Measurements from ENCODE around the gene NLGN1.

- TF ChIP-seq, protein P1, sequence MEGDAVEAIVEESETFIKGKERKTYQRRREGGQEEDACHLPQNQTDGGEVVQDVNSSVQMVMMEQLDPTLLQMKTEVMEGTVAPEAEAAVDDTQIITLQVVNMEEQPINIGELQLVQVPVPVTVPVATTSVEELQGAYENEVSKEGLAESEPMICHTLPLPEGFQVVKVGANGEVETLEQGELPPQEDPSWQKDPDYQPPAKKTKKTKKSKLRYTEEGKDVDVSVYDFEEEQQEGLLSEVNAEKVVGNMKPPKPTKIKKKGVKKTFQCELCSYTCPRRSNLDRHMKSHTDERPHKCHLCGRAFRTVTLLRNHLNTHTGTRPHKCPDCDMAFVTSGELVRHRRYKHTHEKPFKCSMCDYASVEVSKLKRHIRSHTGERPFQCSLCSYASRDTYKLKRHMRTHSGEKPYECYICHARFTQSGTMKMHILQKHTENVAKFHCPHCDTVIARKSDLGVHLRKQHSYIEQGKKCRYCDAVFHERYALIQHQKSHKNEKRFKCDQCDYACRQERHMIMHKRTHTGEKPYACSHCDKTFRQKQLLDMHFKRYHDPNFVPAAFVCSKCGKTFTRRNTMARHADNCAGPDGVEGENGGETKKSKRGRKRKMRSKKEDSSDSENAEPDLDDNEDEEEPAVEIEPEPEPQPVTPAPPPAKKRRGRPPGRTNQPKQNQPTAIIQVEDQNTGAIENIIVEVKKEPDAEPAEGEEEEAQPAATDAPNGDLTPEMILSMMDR (IDR thresholded peaks at IDR 0.05), result no peak
- TF ChIP-seq ZFX (IDR thresholded peaks at IDR 0.05; ENCODE audit: borderline replicate concordance), result no peak
These were observed 428.9 kb downstream of the NLGN1 start for GRCh38 chr3:173826416-173826815.
